ENCODE results near the gene NRP2.

GRCh38 chr2:205659922-205660321 is 22.4 kb upstream of the NRP2 start:
- no peak for TF ChIP-seq CTCF (IDR thresholded peaks at IDR 0.05)
- no peak for TF ChIP-seq EZH2 (IDR thresholded peaks at IDR 0.05; ENCODE audit: borderline replicate concordance, insufficient read depth, low read depth, low read length, poor library complexity, severe bottlenecking)

All from B cell (primary cell).